Endothelial cell of umbilical vein (primary cell): ENCODE data around the gene KPTN.

Source experiments
- CTCF ChIP-seq, 2 donors: IDR thresholded peaks; 1 replicate in 1 of 2; 2 replicates in 1 of 2; pipeline ENCODE4 v1.5.1; 2011; ENCODE audit warnings: low read length in 2 of 2, mild to moderate bottlenecking in 2 of 2, moderate library complexity in 2 of 2, control low read depth in 1 of 2, inconsistent platforms in 1 of 2, low read depth in 1 of 2; ENCODE audit not compliant: insufficient read depth in 1 of 2; ENCODE audit errors: extremely low read depth in 1 of 2
- EZH2 ChIP-seq: IDR thresholded peaks from 2 replicates; pipeline ENCODE4 v1.6.1; 2012; ENCODE audit warnings: borderline replicate concordance, low read depth, mild to moderate bottlenecking, moderate library complexity, low read length, inconsistent platforms; ENCODE audit not compliant: severe bottlenecking
- MYC ChIP-seq: IDR thresholded peaks from one replicate; pipeline ENCODE4 v1.6.1; 2011; ENCODE audit warnings: mild to moderate bottlenecking, low read depth, low read length
- POLR2A ChIP-seq: IDR thresholded peaks from 2 replicates; pipeline ENCODE4 v1.6.1; 2012; ENCODE audit warnings: low read depth, mild to moderate bottlenecking, control low read depth, low read length

DNA sequence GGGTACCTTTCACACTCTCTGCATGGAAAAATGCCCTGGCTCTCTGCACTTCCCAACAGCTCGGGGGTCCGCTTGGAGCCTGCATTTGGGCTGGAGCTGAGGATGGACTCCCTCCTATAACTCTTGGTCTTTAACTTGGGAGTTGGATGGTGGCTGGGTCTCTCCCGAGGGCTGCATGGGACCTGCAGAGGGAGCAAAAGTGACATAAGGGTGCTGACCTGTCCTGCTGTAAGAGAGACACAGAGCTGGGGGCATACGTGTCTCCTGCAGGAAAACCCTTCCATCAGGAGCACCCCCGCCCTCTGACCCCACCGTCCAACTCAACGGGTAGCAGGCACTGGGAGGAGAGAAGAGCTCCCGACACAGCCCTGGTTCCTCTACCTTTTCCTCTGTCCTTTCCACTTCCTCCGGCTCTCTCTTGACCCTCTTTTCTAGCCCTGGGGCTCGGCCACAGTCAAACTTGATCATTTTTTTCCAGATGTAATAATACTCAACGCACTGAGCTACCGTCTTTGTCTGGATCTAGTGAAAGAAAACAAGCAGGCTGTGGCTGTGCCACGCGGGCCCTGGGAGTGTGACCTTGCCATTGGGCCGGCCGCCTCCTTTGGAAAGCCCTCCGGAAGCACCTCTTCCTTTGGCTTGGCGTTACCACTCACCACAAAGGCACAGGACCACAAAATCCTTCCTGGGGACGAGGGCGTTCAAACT lies 37.6 kb upstream of the KPTN start:
- no peak for TF ChIP-seq CTCF (IDR thresholded peaks at IDR 0.05; ENCODE audit: extremely low read depth in 1 of 2, insufficient read depth in 1 of 2, low read depth in 1 of 2, low read length in 2 of 2)
- TF ChIP-seq POLR2A: no peak
- TF ChIP-seq EZH2: no peak
- TF ChIP-seq MYC: no peak
